ENCODE measurements around the gene BBS9.
"Not testable (repeated sequence)": the region's sequence is repeated elsewhere in the genome, so short reads cannot be mapped to it uniquely, and the experiment has no call there.

The BBS9 gene

DNA sequence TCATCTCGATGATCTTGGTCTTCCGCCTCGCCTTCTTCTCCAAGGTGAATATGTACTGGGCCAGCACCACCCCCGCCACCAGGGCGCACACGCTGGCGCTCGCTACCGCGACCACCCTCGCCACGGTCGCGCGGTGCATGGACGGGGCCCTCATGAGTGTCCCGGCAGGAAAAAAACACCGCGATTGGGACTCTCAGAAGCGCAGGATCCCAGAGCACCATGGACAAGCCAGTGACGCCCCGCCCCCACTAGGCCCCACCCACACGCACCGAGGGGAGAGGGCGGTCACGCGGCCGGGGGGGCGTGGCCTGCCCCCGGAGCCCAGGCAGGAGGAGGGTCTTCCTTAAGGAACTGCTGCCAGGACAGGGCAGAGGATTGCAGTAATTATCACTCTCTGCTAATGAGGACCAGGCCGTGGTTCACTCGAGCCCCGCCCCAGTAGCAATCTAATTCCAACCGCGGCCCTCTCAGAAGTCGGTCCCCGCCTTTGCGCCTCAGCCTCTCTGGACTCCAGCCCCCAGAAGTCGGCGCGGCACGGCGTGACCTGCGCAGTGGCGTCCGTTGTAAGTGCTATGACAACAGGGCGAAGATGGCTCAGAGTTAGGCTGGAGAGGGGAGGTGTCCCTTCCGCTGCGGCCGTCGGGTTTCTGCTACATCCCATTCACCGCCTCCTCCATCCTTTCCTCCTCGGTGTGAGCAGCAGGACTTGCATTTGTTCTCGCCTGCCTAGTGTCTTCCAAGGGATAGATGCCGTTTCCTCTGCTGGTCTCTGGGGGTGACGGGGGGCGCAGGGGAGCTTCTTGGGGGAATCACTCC, at the start of gene BBS9:
Gene BBS9 (plus strand): TSS at position 575 of the 816 bp plus-strand sequence. CDS start 16,689 bp downstream, outside the sequence.
- peak; percentile 90 for DNase-seq (ENCODE audit: low read depth)

DNA sequence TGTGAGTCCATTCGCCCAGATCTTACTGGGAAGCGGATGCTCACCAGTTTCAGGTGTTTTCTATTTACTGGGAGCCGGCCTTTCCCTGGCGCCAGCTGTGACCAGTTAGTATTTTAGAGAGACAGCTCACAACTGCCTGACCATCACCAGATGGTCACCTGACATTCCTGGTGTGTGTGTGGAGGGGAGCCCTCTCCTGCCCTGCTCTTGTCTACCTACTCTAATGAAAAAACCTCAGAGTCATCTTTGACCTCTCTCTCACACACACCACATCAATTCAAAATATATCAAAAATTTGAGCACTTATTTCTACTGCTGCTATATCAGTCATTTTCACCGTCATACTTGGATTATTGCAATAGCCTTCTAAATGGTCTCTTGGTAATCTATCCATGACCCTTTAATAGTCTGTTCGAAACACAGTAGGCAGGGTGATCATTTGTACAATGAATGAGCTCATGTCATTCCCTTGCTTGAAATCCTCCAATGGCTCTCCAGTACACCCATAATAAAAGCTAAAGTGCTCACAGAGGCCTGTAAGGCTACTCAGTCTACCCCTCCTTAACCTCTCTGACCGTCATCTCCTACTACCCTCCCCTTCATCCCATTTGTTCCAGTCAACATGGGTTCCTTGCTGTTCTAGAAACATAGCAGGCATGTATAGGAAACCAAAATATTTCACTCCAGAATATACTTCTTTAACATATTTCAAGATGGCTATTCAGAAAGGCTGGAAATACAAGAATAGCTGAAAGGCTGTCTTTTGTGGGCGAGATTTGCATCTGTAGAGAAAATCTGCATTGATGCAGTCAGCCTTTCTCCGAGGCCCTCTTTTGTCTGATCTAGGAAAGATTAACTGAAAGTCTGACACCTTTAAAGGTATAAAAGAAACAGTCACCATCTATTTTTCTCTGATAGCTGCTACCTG, 49.3 kb upstream of the BBS9 start:
- no peak for DNase-seq (ENCODE audit: low read depth)

DNA sequence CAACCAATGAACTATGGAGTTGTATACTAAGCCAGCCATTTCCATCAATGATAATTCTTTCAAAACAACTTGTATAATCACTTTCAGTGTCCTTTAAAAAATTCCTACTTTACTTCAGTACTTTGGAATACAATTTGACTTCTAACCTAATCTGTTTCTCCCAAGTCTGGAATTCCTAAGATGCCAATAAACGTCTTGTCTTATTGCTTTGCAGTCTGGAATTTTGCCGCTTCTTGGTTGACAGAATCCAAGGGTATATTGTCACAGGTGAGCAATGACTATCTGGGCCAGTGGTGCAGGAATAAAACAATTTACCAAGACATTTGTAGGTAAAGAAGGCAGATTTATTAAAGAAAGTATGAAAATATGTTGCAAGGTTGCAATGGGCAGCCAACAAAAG, 42.0 kb upstream of the BBS9 start:
- DNase-seq (ENCODE audit: low read depth) = no peak

DNA sequence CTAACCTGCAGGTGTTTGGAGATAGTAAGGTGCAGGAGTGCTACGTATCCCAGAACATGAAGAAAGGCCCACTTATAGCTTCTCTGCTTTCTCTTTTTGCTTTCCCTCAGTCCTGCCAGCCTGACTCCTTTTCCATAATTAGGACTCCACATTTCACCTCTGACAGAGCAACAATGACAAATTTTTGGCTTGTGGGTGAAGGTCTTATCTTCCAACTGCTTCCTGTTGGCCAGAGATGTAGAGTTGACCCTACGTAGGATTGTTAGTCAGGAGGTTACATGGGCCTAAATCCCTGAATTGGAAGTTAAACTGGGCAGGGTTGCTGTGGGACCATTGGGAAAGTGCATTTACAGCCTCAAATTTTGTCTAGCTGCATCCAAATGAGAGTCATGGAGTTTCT, 41.5 kb upstream of the BBS9 start:
- no peak for DNase-seq (ENCODE audit: low read depth)

DNA sequence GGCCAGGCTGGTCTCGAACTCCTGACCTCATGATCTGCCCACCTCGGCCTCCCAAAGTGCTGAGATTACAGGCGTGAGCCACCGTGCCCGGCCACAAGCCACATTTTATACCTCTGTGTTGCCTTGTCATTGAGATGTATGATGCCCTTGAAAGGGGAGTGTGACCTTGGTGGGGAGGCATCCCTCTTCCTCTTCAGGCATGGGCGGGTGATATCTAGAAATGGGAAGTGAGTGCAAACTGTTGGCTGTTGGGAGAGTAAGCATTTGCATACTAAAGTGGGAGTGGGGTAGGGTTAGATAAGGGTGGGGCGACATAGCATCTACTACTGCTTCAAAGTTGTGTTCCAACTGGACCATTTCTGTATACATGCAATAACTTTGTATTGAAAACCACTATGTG, 40.2 kb upstream of the BBS9 start:
- DNase-seq (ENCODE audit: low read depth) = no peak

DNA sequence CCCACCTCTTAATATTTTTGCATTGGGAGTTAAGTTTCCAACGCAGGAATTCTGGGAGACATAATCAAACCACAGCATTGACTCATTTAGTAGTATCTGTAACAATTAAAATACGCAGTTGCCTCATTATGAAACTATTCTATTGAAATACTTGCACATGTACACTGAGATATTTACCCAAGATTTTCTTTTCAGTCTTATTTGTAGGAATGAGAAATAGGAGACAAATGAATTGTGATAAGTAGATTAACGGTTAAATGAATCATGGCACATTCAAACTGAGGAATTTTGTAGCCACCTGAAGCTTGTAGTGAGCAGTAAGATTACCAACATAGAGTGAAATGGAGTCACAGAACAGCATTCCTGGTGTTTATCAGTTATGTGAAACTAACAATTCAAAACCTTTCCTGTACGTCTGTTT, 38.2 kb upstream of the BBS9 start:
- no peak for DNase-seq (ENCODE audit: low read depth)

DNA sequence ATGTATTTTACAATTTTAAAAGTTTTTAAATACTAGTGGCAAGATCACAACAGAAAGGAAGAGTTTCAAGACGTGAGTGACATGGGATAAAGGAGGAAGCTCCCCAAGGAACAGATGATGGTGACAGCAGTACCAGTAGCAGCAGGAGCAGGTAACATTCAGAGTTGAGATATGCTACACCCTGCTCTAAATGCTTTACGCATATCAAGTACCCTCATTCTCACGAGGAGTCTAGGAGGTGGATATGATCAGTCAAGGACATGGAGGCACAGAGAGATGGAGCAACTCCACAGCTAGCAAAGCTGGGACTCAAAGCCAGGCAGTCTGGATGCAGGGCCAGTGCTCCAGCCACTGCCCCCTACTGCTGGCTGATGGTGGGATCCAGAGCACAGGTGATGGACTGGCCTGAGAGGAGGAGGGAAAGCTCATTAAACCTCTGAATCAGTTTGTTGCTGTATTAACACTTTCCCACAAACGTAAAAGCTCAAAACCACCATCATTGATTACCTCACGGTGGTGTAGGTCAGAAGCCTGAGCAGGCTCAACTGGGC, 37.6 kb upstream of the BBS9 start:
- no peak for DNase-seq (ENCODE audit: low read depth)

DNA sequence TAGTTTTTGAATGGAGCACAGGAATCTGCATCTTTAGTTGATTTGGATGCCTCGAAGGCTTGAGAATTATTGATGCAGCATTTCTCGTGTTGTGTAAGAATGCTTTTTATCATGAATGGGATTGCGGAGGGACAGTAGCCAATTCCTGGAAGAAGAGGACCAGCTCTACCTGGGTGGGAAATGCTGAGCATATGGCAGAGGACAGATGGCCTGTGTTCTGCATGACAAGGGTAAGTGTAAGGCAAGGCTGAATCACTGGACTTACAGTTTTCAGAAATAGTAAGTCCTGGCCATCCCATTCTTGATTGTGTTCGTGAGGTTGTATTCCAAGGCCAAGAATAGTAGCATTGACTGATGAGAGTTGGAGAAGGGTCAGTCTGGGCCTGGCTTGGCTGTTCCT, 36.1 kb upstream of the BBS9 start:
- no peak for DNase-seq (ENCODE audit: low read depth)

DNA sequence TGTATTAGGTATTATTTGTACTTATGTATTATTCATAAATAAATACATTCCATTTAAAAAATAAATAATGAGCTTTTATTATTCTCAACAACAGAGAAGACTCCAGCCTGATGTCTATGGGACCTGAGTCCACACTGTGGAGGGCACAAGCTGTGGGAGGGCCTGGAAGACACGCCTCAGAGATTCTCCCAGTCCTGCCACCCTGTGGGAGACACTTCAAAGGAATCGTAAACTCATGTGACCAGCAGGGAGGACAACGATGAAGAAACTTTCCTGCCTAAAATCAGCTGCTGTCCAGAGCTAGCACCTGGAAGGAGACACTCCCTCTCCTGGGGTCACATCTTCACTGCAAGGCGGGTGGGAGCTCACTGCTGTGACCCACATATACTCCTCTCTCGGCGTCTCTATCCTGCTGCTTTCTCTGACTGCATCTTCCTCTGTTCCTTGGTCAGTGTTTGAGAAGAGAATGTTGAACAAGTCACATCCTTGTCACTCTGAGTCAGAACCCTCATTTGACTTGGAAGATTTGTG, 34.6 kb upstream of the BBS9 start:
- DNase-seq (ENCODE audit: low read depth) = not testable (repeated sequence)

DNA sequence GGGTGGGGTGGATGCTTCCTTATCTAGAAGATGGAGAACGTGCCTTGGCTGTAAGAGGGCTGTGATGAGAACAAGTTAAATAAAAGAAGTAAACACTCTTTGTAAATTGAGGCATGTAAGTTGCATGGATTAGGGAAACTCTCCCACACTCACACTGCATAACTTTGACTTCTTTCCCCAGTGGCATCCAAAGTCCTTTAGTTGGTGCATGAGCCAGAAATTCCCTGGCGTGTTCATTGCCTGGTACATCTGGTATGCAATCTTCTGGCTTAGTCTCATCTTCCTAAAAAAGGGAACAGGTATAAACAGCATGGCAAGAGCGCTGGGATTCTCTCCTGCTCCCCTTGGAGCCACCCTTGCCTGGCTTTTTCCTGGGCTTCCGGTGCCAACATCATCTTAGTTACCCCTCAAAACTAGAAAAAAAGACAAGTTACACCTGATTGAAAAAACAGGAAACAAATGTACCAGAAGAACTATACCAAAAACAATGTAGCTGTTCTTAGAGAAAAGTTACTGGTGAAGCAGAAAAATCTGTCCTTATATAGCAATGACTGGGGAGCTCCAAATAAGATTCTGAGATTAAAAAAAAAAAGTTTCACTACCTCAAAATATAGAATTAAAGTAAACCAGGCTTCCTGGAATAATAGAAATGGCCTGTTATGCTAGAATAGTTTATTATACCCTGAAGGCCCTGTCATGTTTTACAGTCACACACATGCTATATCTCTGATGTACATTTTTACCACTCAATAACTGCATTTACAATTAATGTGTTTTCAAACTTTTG, 30.0 kb upstream of the BBS9 start:
- DNase-seq (ENCODE audit: low read depth) = no peak

DNA sequence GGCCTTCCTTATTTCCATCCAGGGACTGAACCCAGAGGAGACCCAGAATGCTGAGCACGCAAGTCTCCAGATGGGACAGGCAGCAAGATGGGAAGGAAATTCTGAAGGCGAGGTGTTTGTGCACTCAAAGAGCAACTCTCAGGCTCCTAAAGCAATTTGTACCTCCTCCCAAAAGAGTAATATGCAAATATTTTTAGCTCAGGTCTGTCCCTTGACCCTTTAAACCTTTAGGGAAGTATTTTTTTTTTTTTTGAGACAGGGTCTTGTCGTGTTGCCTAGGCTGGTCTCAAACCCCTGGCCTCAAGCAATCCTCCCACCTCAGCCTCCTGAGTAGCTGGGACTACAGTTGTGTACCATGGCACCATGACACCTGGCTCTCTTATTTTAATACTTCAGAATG, 28.6 kb upstream of the BBS9 start:
- no peak for DNase-seq (ENCODE audit: low read depth)

DNA sequence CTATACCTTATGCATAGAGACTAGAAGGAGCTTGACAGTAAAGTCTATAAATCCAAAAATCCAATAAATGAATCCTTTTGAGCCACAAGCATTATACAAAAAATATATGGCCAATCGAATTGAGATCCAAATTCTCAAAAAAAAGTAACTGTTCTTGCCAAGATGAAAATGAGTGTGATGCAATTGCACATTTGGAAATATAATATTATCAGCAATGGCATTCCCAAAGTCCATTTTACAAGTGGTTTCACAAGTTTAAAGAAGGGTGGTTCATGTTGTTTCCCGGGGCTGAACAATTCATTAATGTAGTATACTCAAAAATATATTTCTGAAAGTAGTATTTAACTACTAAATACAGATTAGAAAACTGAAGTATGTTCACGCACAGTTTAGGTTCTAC, 27.5 kb upstream of the BBS9 start:
- no peak for DNase-seq (ENCODE audit: low read depth)

DNA sequence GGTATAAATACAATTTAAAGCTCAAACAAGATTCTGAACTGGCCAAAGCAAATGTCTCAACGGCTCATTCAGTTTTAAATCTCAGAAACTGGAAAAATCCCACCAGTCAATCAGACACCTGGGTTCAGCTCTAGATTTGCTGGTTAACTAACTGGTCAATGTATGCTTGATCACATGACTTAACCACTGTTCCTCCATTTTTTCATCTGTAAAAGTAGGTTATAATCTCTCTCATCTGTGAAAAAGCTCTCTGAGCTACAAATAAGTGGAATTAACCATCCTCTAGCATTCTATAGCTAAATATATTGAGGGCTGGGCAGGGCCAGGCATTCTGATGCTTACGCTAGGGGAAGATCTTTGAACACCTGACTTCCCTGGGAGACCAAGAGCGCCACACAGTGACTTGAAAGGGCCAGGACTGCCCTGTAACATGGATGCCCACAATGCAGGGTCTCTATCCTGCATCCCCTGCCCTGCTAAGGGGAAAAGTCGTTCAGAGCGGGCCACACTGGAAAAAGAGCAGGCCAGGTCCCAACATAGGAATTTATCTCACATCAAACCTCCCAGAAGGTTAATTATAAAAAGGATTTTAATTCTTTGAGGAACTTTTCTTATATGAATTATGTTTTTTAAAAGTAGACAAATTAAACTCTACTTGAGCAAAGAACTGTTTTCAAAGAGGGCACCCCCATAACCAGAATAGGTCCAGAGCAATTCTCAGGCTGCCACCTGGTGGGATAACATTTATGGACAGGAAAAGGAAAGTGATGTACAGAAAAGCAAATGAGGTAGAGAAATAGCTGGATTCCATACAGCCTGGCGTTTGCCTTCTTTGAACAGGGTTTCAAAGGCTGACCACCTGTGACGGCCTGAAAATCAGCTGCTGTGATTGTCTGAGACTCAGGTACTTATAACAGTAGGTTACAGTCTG, 22.0 kb upstream of the BBS9 start:
- DNase-seq (ENCODE audit: low read depth) = no peak

DNA sequence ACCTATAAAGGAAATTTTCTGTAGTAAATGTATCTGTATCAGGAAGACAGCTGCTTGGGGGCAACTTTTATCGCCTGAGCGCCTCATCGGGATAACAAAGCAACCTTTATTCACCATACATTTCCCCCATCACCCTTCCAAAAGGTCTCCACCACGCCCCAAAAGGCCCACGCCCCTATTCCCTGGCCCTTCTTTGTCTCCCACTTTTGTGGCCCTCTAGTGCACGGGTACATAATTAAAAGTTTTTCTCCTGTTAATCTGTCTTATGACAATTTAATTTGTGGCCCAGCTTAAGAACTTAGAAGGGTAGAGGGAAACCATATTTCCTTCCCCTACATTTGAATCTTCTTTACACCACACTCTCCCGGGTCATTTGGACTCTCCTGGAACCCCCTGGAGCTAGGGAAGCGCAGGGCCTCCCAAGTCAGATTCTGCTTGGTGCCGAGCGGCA, 20.8 kb upstream of the BBS9 start:
- peak; percentile 12 for DNase-seq (ENCODE audit: low read depth)

DNA sequence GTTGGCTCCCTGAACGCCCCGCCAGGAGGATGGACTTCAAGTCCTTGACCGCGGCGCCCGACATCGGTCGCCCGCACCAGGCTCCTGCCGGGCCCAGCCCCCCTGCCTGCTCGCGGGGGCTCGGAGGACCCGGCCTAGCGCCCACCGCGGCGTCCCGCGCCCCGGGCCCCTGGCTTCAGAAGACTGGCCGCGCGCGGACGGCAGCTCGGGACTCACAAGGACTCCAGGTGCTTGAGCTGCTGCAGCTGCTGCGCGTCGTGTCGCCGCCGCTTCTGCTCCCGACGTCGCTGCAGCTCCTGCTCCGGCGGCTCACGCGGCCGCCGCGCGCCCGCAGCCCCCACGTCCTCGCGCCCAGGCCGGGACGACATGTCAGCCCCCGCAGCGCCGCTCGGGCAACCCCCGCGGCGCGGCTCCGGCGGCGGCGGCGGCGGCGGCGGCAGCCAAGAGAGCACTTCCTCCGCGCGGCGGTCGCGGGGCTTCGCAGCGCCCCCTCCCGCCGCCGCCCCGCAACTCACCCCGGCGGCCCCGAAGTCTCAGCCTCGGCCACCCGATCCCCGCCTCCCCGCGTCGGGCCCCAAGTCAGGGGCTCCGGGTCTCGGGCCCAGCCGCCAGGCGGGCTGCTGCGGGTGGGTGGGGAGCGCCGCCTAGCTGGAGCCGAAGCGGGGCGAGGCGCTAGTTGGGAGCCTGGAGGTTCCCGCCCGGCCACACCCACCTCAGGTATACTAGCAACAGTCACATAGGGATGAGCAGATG, 20.2 kb upstream of the BBS9 start, which contains the start of gene RP9:
Gene RP9 (minus strand): TSS at position 400 of the 753 bp plus-strand sequence. CDS start 32 bp downstream, at position 368.
- peak; percentile 81 for DNase-seq (ENCODE audit: low read depth)

DNA sequence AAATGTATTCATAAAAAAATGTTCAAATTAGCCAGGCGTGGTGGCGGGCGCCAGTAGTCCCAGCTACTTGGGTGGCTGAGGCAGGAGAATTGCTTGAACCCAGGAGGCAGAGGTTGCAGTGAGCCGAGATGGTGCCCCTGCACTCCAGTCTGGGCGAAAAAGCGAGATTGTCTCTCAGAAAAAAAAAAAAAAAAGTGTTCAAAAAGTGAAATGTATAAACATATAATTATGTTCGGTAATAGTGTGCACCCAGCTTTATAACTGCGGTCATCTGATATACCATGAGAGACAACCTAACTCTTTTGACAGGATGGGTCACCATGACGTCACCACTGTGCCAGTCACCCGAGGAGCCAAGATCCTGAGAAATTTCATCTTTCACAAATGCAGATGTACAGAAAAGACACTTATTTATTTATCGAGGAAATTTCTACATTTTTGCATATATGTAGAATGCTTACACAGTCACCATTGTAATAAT, 19.6 kb upstream of the BBS9 start:
- no peak for DNase-seq (ENCODE audit: low read depth)

DNA sequence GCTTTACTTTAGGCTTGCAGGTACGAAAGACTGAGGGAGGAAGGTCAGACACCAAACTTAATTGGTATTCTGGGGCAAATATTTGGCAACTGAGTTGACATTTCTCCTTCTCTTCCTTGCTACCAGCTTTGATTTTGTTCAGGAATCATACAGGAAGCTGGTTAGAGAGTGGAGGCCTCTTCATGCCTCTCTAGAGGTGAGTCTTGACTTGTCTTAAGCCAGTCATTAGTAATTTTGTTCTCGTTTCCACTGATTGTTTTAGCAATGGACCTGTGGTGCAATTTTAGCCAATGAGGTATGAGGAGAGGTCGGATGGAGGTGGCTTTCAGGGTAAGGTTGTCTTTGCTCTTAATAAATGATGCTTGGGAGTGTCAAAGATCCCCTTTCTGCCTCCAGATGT, 17.8 kb upstream of the BBS9 start:
- no peak for DNase-seq (ENCODE audit: low read depth)

DNA sequence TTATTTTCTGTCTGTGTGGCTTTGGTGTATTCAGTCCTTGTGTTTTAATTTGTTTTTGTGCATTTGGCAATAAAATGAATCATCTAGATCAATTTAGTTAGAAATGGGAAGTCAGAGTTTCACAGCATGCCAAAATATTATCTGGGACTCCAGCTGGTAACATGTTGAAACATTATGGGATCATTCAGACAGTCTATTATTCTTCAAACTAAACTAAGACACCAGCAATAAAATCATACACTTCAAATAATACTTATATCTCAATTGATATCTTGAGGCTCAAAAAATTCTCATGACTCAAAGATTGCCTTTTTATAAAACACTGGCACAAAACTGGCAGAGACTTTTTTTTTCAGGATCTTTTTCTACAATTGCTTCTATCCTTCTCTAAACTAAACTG, 14.4 kb upstream of the BBS9 start:
- no peak for DNase-seq (ENCODE audit: low read depth)

DNA sequence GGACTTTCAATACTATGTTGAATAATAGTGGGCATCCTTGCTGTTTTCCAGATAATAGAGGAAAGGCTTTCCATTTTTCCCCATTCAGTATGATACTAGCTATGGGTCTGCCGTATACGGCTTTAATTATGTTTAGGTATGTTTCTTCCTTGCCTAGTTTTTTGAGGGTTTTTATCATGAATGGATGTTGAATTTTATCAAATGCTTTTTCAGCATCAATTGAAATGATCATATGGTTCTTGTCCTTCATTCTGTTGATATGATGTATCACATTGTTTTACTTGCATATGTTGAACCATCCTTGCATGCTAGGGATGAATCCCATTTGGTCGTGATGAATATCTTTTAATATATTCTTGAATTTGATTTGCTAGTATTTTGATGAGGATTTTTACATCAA, 11.0 kb upstream of the BBS9 start:
- DNase-seq (ENCODE audit: low read depth) = no peak
